T-helper 9 cell (primary cell): ENCODE results near the gene ADAM8.
A peak's percentile ranks its signal among the peaks of the same experiment; 100 is the strongest.
"Not testable (repeated sequence)": the region's sequence is repeated elsewhere in the genome, so short reads cannot be mapped to it uniquely, and the experiment has no call there.

Source experiments
- DNase-seq: peaks from one replicate; pipeline ENCODE4 v3.0.0-alpha.2; 2020
- total RNA-seq, 2 donors: gene quantifications; one replicate each; lab custom pipeline; 2026; lab: John Stamatoyannopoulos, UW

The ADAM8 gene
- total RNA-seq, result 160 to 260 reads per million in 2 donors

DNA sequence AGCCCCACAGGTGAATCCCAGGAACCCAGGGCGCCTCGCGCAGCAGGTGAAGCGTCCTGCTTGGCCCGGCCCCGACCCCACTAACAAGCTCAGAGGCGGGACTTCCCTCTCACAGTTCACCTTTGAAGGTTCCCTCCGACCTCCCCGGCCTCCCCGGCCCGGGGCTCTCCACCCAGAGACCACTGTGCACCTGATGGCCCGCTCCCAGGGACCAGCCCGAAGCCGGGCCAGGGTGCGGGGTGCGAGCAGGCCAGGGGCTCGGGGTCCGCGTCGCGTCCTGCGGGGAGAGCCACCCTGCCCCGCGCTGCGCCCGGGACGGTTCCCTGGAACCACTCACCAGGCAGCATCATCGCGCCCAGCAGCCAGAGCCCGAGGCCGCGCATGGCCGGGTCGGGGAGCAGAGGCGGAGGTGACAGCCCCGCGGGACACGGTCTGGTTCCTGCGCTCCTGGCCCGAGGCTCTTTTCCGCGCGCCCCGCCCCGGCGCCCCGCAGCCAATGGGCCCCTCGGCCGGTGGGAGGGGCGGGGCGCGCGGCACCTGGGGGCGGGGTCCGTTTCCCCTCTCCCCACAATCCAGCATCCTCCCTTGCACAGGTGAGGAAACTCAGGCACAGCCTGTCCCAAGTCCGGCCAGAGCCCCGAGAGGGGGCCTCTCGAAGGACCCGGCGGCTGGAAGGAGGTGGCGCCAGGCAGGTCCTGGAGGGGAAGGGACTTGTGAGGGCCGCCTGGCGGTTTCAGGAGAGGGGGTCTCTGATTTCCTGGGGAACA is at the start of gene ADAM8:
TSS of gene ADAM8 (minus strand) at position 434 of the 767 bp plus-strand sequence. CDS start at position 383, 51 bp downstream.
- DNase-seq, result peak; percentile 68

DNA sequence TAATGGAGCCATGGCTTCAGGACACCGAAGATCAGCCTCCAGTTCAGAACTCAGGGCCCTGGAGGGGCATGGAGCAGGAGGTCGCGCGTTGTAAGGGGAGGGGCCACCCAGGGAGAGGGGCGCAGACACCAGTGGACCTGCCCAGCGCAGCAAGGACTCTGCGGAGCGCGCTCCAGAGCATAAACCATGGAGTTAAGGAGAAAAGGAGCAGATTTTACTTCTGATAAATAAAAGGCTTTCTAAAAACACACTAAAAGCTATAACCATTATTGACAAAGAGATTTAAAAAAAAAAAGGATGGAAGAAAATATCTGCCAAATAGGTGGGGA is 49.5 kb upstream of the ADAM8 start:
- no peak for DNase-seq

GRCh38 chr10:133325440-133326222 is 49.0 kb upstream of the ADAM8 start:
- peak; percentile 26 for DNase-seq

DNA sequence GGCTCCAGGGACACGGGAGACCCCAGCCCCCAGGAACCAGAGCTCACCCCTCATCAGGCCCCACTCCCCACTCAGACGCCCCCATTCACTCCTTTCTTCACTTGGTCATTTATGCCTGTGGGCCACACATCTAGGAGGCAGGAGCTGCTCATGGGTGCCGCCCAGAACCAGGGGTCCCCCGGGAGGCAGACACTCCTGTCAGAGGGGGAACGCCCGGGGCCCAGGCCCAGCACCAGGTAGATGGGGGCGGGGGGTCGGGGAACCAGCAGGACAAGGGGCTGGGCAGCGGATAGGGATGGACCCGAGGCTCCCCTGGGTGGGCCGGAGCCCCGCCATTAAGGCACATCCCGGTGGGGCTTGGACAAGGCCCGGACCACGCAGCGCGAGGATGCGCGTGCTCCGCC is 48.2 kb upstream of the ADAM8 start:
- DNase-seq, result no peak

GRCh38 chr10:133324198-133324792 is 47.6 kb upstream of the ADAM8 start:
- peak; percentile 51 for DNase-seq

DNA sequence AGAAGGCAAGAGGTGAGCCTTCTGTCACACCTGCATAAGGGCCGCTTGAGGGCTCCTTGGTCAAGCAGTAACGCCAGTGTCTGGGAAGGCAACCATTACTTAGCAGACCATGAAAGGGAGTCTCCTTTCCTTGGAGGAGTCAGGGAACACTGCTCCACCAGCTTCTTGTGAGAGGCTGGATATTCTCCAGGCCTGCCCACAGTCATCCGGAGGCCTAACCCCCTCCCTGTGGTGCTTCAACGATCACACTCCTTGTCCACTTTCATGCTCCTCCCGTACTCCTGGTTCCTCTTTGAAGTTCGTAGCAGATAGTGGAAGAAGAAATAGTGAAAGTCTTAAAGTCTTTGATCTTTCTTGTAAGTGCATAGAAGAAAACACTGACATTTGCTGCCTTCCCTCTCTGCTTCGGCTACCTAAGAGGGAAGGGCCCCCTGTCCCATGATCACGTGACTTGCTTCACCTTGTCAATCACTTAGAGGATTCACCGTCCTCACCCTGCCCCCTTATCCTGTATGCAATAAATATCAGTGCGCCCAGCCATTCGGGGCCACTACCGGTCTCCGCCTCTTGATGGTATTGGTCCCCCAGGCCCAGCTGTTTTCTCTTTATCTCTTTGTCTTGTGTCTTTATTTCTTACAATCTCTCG is 45.5 kb upstream of the ADAM8 start:
- DNase-seq, result not testable (repeated sequence)

DNA sequence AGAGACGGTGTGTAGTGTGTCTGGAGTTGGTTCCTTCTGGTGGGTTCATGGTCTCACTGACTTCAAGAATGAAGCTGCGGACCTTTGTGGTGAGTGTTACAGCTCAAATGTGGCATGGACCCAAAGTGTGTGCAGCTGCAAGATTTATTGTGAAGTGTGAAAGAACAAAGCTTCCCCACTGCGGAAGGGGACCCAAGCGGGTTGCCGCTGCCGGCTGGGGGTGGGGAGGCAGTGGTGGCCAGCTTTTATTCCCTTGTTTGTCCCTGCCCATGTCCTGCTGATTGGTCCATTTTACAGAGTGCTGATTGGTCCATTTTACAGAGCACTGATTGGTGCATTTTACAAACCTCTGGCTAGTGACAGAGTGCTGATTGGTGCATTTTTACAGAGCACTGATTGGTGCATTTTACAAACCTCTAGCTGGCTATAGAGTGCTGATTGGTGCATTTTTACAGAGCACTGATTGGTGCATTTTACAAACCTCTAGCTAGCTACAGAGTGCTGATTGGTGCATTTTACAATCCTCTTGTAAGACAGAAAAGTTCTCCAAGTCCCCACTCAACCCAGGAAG is 44.3 kb upstream of the ADAM8 start:
- not testable (repeated sequence) for DNase-seq

- DNase-seq, result peak; percentile 65
Measured at GRCh38 chr10:133318494-133319127, 41.9 kb upstream of the ADAM8 start.

GRCh38 chr10:133316732-133317131 is 40.1 kb upstream of the ADAM8 start:
- no peak for DNase-seq

- DNase-seq, result no peak
Measured at GRCh38 chr10:133316266-133316665, 39.6 kb upstream of the ADAM8 start.

DNA sequence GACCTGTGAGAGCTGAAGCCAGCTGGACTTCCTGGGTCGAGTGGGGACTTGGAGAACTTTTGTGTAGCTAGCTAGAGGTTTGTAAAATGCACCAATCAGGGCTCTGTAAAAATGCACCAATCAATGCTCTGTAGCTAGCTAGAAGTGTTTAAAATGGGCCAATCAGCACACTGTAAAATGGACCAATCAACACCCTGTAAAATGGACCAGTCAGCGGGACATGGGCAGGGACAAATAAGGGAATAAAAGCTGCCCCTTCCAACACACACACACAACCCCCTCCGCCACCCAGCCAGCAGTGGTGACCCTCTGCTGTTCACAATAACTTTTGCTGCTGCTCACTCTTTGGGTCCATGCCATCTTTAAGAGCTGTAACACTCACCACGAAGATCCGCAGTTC is 39.2 kb upstream of the ADAM8 start:
- no peak for DNase-seq

DNA sequence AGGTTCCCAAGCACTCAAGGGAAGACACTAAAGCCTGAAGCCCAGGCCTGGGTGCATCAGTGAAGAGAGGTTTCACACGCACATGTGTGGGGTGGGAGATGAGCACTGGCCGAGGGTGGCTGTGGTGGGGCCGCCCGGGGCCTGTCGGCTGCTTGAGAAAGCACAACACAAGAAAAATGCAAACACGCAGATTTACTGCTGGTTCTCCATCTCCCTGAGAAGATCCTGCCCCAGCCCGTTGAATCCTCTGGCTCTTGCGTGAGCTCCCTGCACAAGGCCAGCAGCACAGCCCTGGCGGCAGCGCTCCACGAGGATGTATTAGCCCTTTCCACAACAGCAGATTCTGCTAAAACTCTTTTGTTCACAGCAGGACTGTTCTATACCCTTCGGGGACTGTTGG is 38.2 kb upstream of the ADAM8 start:
- DNase-seq, result no peak

GRCh38 chr10:133313192-133313591 is 36.5 kb upstream of the ADAM8 start:
- DNase-seq, result no peak

- DNase-seq, result no peak
Measured at GRCh38 chr10:133312769-133313145, 36.1 kb upstream of the ADAM8 start.

GRCh38 chr10:133312016-133312768 is 35.5 kb upstream of the ADAM8 start:
- DNase-seq, result no peak

- DNase-seq, result no peak
Measured at GRCh38 chr10:133311570-133311969, 34.9 kb upstream of the ADAM8 start.

- DNase-seq, result no peak
Measured at GRCh38 chr10:133310789-133311188, 34.1 kb upstream of the ADAM8 start.

DNA sequence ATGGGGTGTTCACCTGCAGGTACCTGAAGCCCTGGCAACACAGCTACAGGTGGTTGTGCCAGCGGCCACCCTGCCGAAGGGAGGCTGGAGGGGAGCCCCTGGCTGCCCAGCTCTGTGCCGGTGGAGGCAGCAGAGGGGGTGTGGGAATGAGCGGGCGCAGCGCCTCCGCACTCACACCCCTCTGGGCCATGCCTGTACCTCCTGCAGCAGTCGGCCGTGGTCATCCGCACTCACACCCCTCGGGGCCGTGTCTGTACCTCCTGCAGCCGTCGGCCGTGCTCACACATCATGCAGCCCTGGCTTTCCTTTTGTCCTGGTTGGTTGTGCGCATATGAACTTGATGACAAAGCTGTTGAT is 33.7 kb upstream of the ADAM8 start:
- no peak for DNase-seq

DNA sequence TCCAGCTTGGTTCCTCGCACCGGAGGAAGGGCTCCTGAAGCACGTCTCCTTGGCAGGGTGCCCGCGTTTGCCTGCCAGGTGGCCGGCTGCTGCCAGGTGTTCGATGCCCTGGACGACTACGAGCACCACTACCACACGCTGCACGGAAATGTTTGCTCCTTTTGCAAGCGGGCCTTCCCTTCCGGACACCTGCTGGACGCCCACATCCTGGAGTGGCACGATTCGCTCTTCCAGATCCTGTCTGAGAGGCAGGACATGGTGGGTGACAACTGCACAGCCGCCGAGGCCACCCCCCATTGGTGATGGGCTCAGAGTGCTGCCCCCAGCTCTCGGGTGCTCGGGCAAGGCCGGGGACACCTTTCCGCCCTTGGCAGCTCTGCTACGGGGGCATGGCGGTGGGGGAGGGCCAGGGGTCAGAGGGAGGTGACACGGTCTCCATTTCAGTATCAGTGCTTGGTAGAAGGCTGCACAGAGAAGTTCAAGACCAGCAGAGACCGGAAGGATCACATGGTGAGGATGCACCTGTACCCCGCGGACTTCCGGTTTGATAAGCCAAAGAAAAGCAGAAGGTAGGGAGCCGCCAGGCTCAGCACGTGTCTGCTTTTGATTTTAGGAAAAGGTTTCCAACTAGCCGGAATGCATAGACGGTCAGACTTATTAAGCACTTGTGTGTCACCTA is 33.2 kb upstream of the ADAM8 start:
- DNase-seq, result no peak

GRCh38 chr10:133309100-133309719 is 32.5 kb upstream of the ADAM8 start:
- DNase-seq, result peak; percentile 98
